Measurements from ENCODE around the gene SHISAL1. TPM values are rescaled to one million over a fixed set of nuclear protein-coding genes. Genes with fewer than 3 reads are reported as not detected.

SHISAL1 gene
- total RNA-seq, 1 donor from 2014 or later: not detected

GRCh38 chr22:44194569-44194968, 118.2 kb downstream of the SHISAL1 start:
- intact Hi-C loops (cut with micrococcal nuclease): loop anchor here (5.0 kb wide), 1 partner anchor 508 kb away; the partner anchor contains the start of gene PRR5

Other genes starting within 250 kb of the SHISAL1 start
- 128 and 129 TPM in 2 replicates for gene PARVG, start 132.0 kb downstream of the SHISAL1 start, total RNA-seq
- 6.9 and 7.0 TPM in 2 replicates for gene RTL6, start 185.3 kb upstream of the SHISAL1 start, total RNA-seq

Measured in T-helper 1 cell treated with Interleukin-12 subunit alpha and Interleukin-12 subunit beta and Interleukin-4 antibody, amounts not matched to agents 30 ng/mL and 1 ng/mL, for 36 hours (primary cell).